AG09319 (cell line): ENCODE results near the gene FABP3.
A peak's percentile ranks its signal among the peaks of the same experiment; 100 is the strongest.

Experiments used
- DNase-seq: peaks from one replicate; pipeline ENCODE4 v3.0.0-alpha.2; 2010; ENCODE audit warnings: low read depth; ENCODE audit errors: extremely low read depth
- TF ChIP-seq, protein P1 (sequence below): IDR thresholded peaks from 2 replicates; pipeline ENCODE4 v1.5.1; 2011; ENCODE audit warnings: low read depth, mild to moderate bottlenecking, inconsistent platforms, low read length, moderate library complexity

The FABP3 gene

DNA sequence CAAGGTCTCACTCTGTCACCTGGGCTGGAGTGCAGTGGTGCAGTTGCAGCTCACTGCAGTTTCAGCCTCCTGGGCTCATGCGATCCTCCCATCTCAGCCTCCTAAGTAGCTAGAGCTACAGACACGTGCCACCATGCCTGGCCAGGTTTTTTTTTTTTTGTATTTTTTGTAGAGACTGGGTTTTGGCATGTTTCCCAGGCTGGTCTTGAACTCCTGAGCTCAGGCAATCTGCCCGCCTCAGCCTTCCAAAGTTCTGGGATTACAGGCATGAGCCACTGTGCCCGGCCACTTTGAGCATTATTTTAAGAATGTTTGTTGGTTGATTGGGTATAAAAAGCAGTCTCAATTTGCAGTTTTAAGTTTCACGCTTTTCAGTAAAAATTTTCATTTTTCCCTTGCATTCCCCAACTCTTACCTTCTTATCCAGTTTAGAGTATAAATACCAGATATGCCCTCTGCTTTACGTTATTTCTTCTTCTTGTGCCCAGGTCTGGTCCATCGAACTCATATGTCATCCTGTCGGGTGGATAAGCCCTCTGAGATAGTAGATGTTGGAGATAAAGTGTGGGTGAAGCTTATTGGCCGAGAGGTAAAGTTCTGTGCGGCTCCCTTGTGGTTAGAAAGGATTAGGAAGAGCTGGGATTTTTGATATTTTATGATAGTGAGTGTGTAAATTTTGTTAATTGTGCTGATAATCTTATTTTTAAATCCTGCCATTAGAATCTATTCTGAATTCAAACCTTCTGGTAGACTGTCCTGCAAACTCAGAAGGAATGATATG, 36.0 kb downstream of the FABP3 start:
- TF ChIP-seq, protein P1, sequence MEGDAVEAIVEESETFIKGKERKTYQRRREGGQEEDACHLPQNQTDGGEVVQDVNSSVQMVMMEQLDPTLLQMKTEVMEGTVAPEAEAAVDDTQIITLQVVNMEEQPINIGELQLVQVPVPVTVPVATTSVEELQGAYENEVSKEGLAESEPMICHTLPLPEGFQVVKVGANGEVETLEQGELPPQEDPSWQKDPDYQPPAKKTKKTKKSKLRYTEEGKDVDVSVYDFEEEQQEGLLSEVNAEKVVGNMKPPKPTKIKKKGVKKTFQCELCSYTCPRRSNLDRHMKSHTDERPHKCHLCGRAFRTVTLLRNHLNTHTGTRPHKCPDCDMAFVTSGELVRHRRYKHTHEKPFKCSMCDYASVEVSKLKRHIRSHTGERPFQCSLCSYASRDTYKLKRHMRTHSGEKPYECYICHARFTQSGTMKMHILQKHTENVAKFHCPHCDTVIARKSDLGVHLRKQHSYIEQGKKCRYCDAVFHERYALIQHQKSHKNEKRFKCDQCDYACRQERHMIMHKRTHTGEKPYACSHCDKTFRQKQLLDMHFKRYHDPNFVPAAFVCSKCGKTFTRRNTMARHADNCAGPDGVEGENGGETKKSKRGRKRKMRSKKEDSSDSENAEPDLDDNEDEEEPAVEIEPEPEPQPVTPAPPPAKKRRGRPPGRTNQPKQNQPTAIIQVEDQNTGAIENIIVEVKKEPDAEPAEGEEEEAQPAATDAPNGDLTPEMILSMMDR: no peak
- DNase-seq: no peak

DNA sequence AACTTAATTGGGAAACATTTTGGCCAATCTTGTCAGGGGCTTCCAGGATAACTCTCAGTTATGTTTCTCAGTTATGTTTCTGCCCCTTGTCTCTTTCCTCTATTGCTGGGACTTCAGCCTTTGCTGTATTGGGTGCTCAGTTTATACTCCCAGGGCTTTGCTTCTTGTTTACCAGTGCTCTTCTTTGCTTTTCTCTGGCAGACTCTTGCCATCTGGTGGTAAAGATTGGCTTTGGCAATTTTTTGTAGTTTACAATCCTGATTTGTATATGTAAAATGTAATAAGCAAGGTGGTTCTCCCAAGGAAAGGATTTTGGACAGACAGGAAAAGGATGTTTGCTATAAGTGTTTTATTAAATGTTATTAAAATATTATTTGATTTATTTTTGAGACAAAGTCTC, 37.9 kb downstream of the FABP3 start:
- no peak for DNase-seq
- TF ChIP-seq, protein P1: peak; percentile 59

DNA sequence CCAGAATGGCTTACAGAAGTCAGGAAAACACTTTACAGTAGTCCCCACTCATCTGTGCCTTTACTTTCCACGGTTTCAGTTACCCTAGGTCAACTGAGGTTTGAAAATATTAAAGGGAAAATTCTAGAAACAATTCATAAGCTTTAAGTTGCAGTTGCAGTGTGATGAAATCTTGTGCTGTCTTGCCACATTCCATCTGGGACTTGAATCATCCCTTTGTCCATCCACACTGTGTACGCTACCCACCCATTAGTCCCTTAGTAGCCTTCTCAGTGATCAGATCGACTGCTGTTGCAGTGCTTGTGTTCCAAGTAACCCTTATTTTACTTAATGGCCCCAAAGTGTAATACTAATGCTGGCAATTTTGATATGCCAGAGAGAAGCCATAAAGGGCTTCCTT, 45.5 kb downstream of the FABP3 start:
- peak; percentile 25 for DNase-seq
- TF ChIP-seq, protein P1: no peak

DNA sequence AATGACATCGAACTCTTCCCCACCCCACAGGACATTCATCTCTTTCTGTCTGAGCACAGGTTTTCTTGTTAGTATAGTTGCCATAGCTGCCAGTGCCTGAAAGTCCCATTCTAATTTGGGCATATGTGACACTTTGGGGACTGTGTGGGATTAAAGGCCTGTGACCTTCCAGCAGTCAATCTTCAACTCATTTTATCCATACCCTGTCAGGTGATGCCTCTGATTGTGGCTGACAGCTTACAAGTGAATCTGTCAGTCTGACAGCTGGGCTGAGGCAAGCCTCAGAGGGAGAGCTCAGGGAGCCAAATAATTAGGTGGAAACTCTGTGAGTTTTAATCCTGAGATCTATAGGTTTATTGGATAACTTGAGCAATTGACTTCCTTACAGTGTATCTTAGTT, 46.4 kb downstream of the FABP3 start:
- DNase-seq: no peak
- TF ChIP-seq, protein P1: no peak

DNA sequence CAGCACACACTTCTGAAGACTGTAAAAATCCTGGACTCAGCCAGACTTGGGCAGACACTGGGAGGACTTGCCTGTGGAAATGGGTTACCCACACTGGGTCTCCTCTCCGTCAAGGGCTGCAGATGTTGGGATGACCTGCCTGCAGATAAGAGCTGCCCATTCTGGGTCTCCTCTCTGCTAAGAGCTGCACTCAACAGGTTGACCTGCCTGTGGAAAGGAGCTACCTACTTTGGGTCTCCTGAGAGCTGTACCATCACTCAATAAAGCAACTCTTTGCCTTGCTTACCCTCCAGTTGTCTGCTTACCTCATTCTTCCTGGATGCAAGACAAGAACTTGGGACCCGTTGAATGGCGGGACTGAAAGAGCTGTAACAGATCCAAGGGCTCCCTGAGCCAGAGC, 47.9 kb downstream of the FABP3 start:
- DNase-seq: no peak
- TF ChIP-seq, protein P1: no peak

DNA sequence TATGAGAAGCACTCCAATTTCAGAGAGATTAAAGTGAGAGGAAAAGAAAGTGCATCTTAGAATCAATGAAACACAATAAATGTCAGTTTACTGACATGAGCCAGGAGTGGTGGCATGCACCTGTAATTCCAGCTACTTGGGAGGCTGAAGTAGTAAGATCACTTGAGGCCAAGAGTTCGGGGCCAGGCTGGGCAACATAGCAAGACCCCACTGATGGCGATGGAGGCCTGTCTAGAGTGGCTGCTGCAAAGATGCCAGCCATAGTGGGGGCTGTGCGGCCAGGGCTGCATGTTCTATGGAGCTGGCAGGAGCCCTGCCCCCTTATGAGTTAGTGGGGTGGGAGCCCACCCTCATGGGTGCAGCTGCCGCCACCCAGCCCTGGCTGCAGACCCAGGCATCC, 48.8 kb downstream of the FABP3 start:
- no peak for DNase-seq
- TF ChIP-seq, protein P1: no peak

DNA sequence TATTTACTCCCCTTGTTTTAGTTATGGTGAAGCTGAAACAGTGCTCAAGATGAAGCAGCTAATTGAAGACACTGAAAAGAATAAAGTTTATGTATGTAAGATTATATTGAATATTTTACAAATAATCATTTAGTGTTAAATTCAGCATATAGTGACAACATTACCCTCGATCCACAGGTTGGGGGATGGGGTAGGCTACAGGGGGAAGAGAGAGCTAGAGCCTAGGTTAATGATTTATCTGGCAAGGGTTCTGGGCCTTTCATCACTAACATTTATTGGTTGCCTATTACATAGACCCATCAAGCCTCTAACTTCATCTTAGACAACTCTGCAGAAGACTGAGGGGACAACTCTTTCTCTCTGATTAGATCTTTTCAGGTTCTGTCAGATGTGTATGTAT, 54.7 kb downstream of the FABP3 start:
- no peak for DNase-seq
- TF ChIP-seq, protein P1: no peak
